HCT116 (cell line): ENCODE measurements around the gene NPFF.

ENCODE experiments used
- CTCF ChIP-seq, 3 experiments: fragments of 200-600 bp in 1 of 3; sonication (generic) in 1 of 3; IDR thresholded peaks in 2 of 3; conservative IDR thresholded peaks in 1 of 3; 2 replicates each; pipeline ENCODE4 v1.5.1; 2012 to 2017; ENCODE audit warnings: low read depth in 2 of 3, low read length in 2 of 3, antibody characterized with exemption in 1 of 3, borderline replicate concordance in 1 of 3, control low read depth in 1 of 3, mild to moderate bottlenecking in 1 of 3, mixed read lengths in 1 of 3, mixed run types in 1 of 3, moderate library complexity in 1 of 3; ENCODE audit not compliant: insufficient read depth in 1 of 3
- EGR1 ChIP-seq: IDR thresholded peaks from 2 replicates; pipeline ENCODE4 v1.6.1; 2012; ENCODE audit warnings: low read depth
- ELF1 ChIP-seq: IDR thresholded peaks from 2 replicates; pipeline ENCODE4 v1.6.1; 2012; ENCODE audit warnings: low read depth, borderline replicate concordance
- EZH2 ChIP-seq: fragments of 200-600 bp; sonication (generic); IDR thresholded peaks from 2 replicates; pipeline ENCODE4 v1.6.1; 2017; ENCODE audit warnings: antibody characterized with exemption, mixed run types
- FOSL1 ChIP-seq: IDR thresholded peaks from 2 replicates; pipeline ENCODE4 v1.6.1; 2012; ENCODE audit warnings: low read depth
- JUND ChIP-seq: IDR thresholded peaks from 2 replicates; pipeline ENCODE4 v1.6.1; 2012
- MAX ChIP-seq: IDR thresholded peaks from 2 replicates; pipeline ENCODE4 v1.6.1; 2012
- POLR2A ChIP-seq: IDR thresholded peaks from 2 replicates; pipeline ENCODE4 v1.7.0; 2011; ENCODE audit warnings: borderline replicate concordance; ENCODE audit not compliant: insufficient read depth, insufficient read length; ENCODE audit errors: extremely low read depth
- POLR2AphosphoS5 ChIP-seq: IDR thresholded peaks from 2 replicates; pipeline ENCODE4 v1.6.1; 2011; ENCODE audit warnings: mild to moderate bottlenecking, low read depth, low read length, moderate library complexity
- REST ChIP-seq: IDR thresholded peaks from 2 replicates; pipeline ENCODE4 v1.6.1; 2012; ENCODE audit warnings: low read depth
- SIN3A ChIP-seq: IDR thresholded peaks from 2 replicates; pipeline ENCODE4 v1.6.1; 2012; ENCODE audit warnings: low read depth
- SP1 ChIP-seq: IDR thresholded peaks from 2 replicates; pipeline ENCODE4 v1.6.1; 2012; ENCODE audit warnings: low read depth
- TCF7L2 ChIP-seq: IDR thresholded peaks from 2 replicates; pipeline ENCODE4 v1.7.0; 2011; ENCODE audit warnings: borderline replicate concordance, inconsistent platforms; ENCODE audit not compliant: insufficient read depth, insufficient read length; ENCODE audit errors: extremely low read depth

- no peak for TF ChIP-seq POLR2A
- TF ChIP-seq CTCF (IDR thresholded peaks at IDR 0.05 in 2 of 3, conservative IDR thresholded peaks at IDR 0.05 in 1 of 3; ENCODE audit: borderline replicate concordance in 1 of 3, insufficient read depth in 1 of 3, low read depth in 2 of 3, low read length in 2 of 3) = no peak
- no peak for TF ChIP-seq EGR1
- no peak for TF ChIP-seq JUND
- TF ChIP-seq FOSL1 = no peak
- TF ChIP-seq EZH2 = no peak
- no peak for TF ChIP-seq SIN3A
- TF ChIP-seq ELF1 = no peak
- no peak for TF ChIP-seq POLR2AphosphoS5
- TF ChIP-seq SP1 = no peak
- no peak for TF ChIP-seq REST
- no peak for TF ChIP-seq MAX
- no peak for TF ChIP-seq TCF7L2
Measured at GRCh38 chr12:53532021-53532420, 24.7 kb upstream of the NPFF start.
